ENCODE results near the gene ESF1. TPM values are rescaled to one million over a fixed set of nuclear protein-coding genes. Genes with fewer than 3 reads are reported as not detected.
A peak's percentile ranks its signal among the peaks of the same experiment; 100 is the strongest.

Gene ESF1
- 17.9 TPM for total RNA-seq

DNA sequence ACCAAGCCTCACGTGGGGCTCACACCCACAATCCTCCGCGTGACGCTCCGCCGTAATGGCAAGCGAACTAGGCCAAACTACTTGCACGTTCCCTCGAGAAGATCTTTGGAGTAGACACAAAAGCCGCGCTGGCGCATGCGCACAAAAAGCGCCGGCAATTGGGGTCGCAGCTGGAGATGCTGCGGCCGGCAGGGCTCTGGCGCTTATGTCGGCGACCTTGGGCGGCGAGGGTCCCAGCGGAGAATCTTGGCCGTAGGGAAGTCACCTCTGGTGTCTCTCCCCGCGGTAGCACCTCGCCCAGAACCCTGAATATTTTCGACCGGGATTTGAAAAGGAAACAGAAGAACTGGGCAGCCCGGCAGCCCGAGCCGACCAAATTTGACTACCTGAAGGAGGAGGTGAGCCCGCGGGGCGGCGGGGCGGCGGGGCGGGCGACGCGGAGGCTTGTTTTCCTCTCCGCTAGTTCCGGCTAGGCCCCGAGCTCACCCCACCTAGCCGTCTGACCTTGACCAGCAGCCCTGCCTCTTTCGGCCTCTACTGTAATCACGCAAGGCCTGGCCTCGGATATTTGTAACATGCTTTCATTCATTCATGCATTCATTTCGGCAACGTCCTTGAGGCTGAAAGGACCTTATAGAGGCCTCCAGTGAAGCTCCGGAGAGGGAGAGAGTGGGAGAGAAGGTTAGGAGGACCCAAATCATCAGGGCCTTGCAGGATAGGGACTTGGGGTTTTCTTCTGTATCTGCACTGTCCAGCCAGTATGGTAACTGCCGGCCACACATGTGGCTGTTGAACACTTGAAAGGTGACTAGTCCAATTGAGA, at the start of gene ESF1, which contains the start of gene NDUFAF5:
TSS of gene ESF1 (minus strand) at position 27 of the 823 bp plus-strand sequence. CDS start 1,779 bp downstream, outside the sequence.
TSS of gene NDUFAF5 (plus strand) at position 136 of the 823 bp plus-strand sequence. CDS start at position 177, 41 bp downstream.
- peak; percentile 95 for DNase-seq

DNA sequence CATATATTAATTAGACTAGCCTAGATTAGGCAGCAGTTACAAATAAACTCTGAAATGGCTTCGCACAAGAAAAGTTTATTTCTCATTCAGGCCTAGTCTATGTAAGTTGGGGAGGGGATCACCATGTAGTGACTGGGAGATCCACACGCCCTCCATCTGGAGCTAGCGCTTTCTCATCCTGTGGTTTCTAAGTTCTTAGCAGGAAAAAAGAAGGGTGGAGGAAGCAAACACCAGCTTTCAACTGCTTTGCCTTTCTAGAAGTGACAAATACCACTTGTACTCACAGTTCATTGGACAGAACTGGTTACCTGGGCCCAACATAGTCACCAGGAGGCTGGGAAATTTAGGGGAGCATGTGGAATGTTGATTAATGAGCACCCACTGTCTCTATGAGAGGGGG, 46.8 kb upstream of the ESF1 start:
- peak; percentile 16 for DNase-seq

- DNase-seq: no peak
Observed at GRCh38 chr20:13825465-13825864, 40.7 kb upstream of the ESF1 start.

DNA sequence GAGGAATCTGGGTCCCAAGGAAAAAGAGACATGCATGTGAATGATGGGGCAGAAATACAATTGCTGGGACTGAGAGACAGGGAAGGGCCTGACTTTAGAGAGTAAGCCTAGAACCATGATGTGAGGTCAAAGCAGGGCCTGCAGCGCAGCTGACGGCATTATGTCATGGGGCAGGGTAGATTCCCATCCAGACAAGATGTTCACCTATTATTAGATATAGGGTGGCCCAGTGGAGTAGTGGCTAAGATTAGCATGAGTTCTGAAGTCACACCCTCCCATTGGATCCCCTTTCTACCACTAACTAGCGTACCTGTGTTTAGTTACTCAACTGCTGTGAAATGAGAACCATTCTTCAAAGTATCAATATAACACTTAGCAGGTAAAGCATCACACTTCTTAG, 39.7 kb upstream of the ESF1 start:
- DNase-seq: no peak

DNA sequence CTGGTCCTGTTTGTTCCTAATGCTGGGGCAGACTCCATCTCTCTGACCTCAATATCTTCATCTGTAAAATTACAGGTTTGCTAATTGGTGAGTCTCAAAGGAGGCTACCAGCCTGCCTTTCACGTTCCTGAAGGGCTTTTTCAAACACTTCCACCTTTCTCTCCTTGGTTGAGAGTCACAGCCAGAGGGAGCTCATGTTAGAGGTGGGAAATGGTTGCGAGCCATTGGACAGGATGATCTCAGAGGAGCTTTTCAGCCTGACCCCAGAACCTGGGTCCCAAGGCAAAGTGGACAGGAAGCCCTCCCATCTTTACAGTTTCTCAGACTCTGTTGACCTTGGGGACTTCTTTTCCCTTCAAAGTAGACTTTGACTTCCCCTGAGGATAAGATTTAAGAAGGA, 37.7 kb upstream of the ESF1 start:
- no peak for DNase-seq

DNA sequence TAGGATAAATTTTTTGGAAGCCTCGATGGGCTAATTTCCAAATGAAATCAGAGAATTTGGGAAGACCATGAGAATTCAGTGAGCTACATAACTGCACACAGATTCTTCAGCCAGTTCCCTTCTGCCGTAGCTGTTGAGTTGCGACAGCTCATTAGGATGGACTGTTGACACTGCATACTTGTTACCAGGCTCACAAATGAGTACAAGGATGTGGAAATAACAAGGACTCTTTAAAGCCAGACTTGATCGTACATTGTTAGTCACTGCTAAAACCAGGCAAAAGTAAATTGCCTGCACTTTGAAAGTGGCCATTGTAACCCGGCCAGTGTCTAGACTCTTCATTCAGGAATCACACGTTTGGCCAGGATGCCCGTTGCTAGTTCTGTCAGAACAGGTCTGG, 37.2 kb upstream of the ESF1 start:
- no peak for DNase-seq

DNA sequence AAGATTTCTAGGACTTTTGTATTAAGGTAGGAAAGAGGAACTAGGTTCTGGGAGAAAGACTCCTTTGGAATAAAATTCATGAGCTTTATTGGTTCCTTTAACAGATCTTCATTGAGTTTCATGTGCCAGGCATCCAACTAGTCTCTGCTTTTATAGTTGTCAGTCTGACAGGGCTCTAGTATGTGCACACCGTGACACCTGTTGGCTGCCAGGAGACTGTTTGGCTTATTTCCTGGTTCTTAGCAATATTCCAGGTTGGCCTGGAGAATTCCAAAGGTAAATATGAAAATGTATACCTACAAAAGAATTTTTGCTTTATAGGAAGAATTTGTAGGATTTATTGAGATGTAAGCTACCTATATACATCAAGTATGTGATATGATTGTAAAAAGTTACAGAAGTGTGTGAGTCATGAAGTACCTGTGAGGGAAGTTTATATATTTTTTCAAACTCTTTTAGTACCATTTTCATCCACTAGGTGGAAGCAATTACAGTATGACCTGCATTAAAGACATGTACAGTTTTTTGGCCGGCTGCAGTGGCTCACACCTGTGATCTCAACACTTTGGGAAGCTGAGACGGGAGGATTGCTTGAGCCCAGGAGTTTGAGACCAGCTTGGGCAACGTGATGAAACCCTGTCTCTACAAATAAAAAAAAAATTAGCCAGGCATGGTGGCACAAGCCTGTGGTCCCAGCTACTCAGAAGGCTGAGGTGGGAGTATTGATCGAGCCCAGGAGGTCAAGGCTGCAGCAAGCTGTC, 35.3 kb upstream of the ESF1 start:
- no peak for DNase-seq

- no peak for DNase-seq
Observed at GRCh38 chr20:13817342-13817741, 32.6 kb upstream of the ESF1 start.

- DNase-seq: no peak
Observed at GRCh38 chr20:13816757-13817156, 32.0 kb upstream of the ESF1 start.

DNA sequence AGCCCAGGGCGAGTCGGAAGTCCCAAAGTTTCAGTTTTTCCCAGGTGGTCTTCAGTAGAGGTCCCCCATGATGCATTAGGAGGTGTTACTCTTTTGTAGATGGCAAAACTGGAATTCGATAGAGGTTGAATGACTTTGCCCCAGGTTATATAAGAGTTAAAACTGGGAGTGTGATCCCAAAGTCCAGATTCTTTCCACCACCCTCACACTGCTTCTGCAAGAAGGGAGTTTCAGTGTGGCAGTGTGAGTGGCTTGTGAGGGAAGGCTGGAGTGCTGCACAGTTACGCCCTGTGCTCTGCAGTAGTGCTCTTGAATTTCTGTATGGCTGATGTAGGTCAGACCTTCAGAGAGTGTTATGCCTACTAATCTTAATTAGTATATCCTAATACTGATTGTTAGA, 30.0 kb upstream of the ESF1 start:
- DNase-seq: no peak

- DNase-seq: no peak
Observed at GRCh38 chr20:13813910-13814309, 29.2 kb upstream of the ESF1 start.

GRCh38 chr20:13810446-13810845, 25.7 kb upstream of the ESF1 start:
- DNase-seq: no peak

GRCh38 chr20:13809855-13810254, 25.1 kb upstream of the ESF1 start:
- DNase-seq: no peak

GRCh38 chr20:13809373-13809772, 24.7 kb upstream of the ESF1 start:
- DNase-seq: no peak

DNA sequence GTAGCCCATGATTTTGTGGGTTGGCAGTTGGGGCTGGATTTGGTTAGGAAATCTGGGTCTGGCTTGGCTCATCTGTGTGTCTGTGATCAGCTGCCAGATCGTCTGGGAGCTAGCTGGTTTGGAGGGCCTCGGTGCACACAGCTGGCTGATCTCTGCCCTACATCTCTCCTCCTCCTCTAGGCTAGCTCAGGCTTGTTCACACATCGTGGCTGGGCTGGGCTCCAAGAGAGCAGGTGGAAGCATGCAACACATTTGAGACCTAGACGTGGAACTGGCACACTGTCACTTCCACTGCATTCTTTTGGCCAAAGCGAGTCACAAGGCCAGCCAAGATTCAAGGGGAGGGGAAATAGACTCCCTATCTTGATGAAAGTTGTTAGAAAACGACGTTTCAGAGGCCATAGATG, 16.0 kb upstream of the ESF1 start:
- peak; percentile 36 for DNase-seq

DNA sequence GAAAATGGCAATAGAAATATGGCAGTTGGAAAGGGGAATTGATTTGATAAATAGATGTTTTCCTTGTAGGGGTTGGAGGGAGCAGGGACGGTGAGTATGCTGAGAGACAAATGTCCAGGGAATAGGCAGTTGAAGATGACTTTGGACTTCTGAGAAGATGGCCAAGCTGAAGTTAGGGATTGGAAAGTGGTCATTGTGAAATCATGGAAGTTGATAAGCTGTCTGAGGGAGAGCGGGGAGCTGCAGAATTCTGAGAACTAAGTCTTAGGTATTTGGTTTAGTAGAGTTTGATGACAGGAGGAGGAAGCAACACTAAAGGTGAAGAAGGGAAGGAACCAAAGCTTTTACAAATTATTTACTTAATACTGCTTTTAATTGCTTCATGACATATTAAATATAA, 15.3 kb upstream of the ESF1 start:
- no peak for DNase-seq

GRCh38 chr20:13799040-13799439, 14.3 kb upstream of the ESF1 start:
- DNase-seq: no peak

- DNase-seq: no peak
Observed at GRCh38 chr20:13794667-13795066, 9.9 kb upstream of the ESF1 start.

DNA sequence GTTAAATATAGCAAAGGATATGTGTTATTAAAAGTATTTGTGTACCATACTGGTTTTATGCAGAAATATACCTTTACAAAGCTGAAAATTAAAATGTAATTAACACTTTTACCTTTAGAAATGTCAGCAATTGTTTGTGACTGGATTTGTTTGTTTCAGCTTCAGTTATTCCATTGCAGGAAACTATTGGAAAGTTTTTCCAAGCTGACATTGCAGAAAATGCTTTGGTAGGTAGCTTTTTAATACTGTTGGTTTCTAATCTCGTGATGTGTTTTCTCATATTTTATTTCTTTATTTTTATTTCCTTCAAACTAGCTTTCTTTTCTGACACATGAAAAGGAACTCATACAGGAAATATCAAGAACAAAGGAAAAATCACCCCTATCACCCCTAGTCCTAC, 8.3 kb upstream of the ESF1 start:
- DNase-seq: no peak

GRCh38 chr20:13791540-13792459, 7.1 kb upstream of the ESF1 start:
- DNase-seq: no peak

GRCh38 chr20:13790708-13791107, 6.0 kb upstream of the ESF1 start:
- no peak for DNase-seq

DNA sequence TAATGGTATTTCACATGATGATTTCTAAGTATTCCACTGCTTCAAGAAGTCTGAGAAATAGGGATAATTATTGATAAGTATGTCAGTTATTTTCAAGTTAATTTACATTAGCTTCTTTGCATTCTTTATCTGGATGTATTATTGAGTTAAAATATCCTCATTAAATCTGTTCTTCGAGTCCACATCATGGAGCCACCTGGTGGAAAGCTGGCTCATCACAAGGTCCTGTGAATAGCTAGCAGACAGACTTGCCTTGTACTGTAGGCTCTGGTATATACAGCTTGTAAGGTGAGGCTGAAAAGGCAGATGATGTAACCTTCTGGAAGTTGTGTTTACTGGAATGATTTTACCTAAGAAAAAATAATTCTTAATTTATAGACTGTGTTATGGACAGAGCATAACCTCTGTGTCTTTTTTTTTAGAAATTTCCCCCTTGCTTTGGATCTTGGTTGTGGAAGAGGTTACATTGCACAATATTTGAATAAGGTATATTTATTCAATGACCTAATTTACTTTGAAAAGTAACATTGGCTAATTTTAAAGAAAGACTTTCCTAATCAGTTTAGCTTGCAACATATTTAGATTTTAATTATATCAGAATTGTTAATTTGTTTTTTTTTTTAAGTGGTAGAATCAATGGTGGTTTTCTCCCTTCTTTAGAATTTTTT, 3.6 kb upstream of the ESF1 start:
- DNase-seq: peak; percentile 17
